H9 (cell line): ENCODE results near the gene KRT1. TPM values are rescaled to one million over a fixed set of nuclear protein-coding genes. Genes with fewer than 3 reads are reported as not detected.

ENCODE experiments used
- DNase-seq: peaks from one replicate; pipeline ENCODE4 v3.0.0-alpha.2; 2017
- H2AFZ ChIP-seq: one replicate; pipeline ENCODE4 v1.6.1; 2013; ENCODE audit warnings: mild to moderate bottlenecking, low read length, control low read depth, moderate library complexity
- H2AK5ac ChIP-seq: 2 replicates; pipeline ENCODE4 v1.6.1; 2013; ENCODE audit warnings: low read length, control low read depth, mixed read lengths; ENCODE audit not compliant: insufficient read length
- H2BK120ac ChIP-seq: one replicate; pipeline ENCODE4 v1.6.1; 2013; ENCODE audit warnings: low read depth, mild to moderate bottlenecking, low read length, control low read depth, inconsistent platforms; ENCODE audit not compliant: poor library complexity, severe bottlenecking
- H2BK12ac ChIP-seq: 2 replicates; pipeline ENCODE4 v1.6.1; 2013; ENCODE audit warnings: low read length, control low read depth, mixed read lengths, low read depth; ENCODE audit not compliant: insufficient read length
- H2BK15ac ChIP-seq: 2 replicates; pipeline ENCODE4 v1.6.1; 2013; ENCODE audit warnings: low read depth, low read length, control low read depth
- H2BK20ac ChIP-seq: one replicate; pipeline ENCODE4 v1.6.1; 2013; ENCODE audit warnings: low read depth, mild to moderate bottlenecking, low read length, control low read depth, inconsistent platforms; ENCODE audit not compliant: poor library complexity, severe bottlenecking
- H2BK5ac ChIP-seq: 2 replicates; pipeline ENCODE4 v1.6.1; 2013; ENCODE audit warnings: low read length, control low read depth, mixed read lengths; ENCODE audit not compliant: insufficient read length
- H3K14ac ChIP-seq: 2 replicates; pipeline ENCODE4 v1.6.1; 2013; ENCODE audit warnings: low read length, control low read depth; ENCODE audit not compliant: insufficient read depth
- H3K18ac ChIP-seq: 2 replicates; pipeline ENCODE4 v1.6.1; 2013; ENCODE audit warnings: low read depth, mild to moderate bottlenecking, mixed read lengths, low read length, control low read depth; ENCODE audit not compliant: insufficient read length
- H3K23ac ChIP-seq: 2 replicates; pipeline ENCODE4 v1.6.1; 2013; ENCODE audit warnings: low read length, control low read depth, mixed read lengths, low read depth; ENCODE audit not compliant: insufficient read length
- H3K23me2 ChIP-seq: 2 replicates; pipeline ENCODE4 v1.6.1; 2013; ENCODE audit warnings: low read depth, mild to moderate bottlenecking, mixed read lengths, low read length, control low read depth; ENCODE audit not compliant: insufficient read length, poor library complexity, severe bottlenecking
- H3K27ac ChIP-seq: 2 replicates; pipeline ENCODE4 v1.5.1; 2013; ENCODE audit warnings: low read length, control low read depth, mixed read lengths, low read depth; ENCODE audit not compliant: insufficient read length
- H3K27me3 ChIP-seq: 2 replicates; pipeline ENCODE4 v1.6.1; 2013; ENCODE audit warnings: low read length, control low read depth, inconsistent platforms; ENCODE audit not compliant: insufficient read depth
- H3K4ac ChIP-seq: 2 replicates; pipeline ENCODE4 v1.6.1; 2013; ENCODE audit warnings: low read depth, mild to moderate bottlenecking, control low read depth, inconsistent platforms, low read length, moderate library complexity
- H3K4me1 ChIP-seq: 2 replicates; pipeline ENCODE4 v1.6.1; 2013; ENCODE audit warnings: low read length, control low read depth, inconsistent platforms; ENCODE audit not compliant: insufficient read depth
- H3K4me2 ChIP-seq: 2 replicates; pipeline ENCODE4 v1.6.1; 2013; ENCODE audit warnings: low read length, control low read depth, mixed read lengths; ENCODE audit not compliant: insufficient read length, insufficient read depth
- H3K56ac ChIP-seq: 2 replicates; pipeline ENCODE4 v1.6.1; 2013; ENCODE audit warnings: low read depth, mild to moderate bottlenecking, mixed read lengths, low read length, control low read depth; ENCODE audit not compliant: insufficient read length
- H3K79me1 ChIP-seq: 2 replicates; pipeline ENCODE4 v1.6.1; 2013; ENCODE audit warnings: low read depth, mild to moderate bottlenecking, moderate library complexity, low read length, control low read depth, inconsistent platforms; ENCODE audit not compliant: insufficient read depth, poor library complexity, severe bottlenecking
- H3K79me2 ChIP-seq: 2 replicates; pipeline ENCODE4 v1.6.1; 2013; ENCODE audit warnings: low read length, control low read depth, inconsistent platforms; ENCODE audit not compliant: insufficient read depth
- H3K9ac ChIP-seq: 2 replicates; pipeline ENCODE4 v1.6.1; 2013; ENCODE audit warnings: low read length, control low read depth, mixed read lengths; ENCODE audit not compliant: insufficient read length; ENCODE audit errors: extremely low read depth
- H3K9me3 ChIP-seq: one replicate; pipeline ENCODE4 v1.6.1; 2013; ENCODE audit warnings: low read depth, low read length, inconsistent platforms; ENCODE audit not compliant: control insufficient read depth
- H3T11ph ChIP-seq: one replicate; pipeline ENCODE4 v1.6.1; 2013; ENCODE audit warnings: mild to moderate bottlenecking, low read length, control low read depth, inconsistent platforms
- H4K20me1 ChIP-seq: one replicate; pipeline ENCODE4 v1.6.1; 2013; ENCODE audit not compliant: control insufficient read depth, insufficient read length, insufficient read depth
- H4K5ac ChIP-seq: 2 replicates; pipeline ENCODE4 v1.6.1; 2013; ENCODE audit warnings: low read depth, mild to moderate bottlenecking, mixed read lengths, low read length, control low read depth; ENCODE audit not compliant: insufficient read length
- H4K8ac ChIP-seq: replicated peaks from 2 replicates; pipeline ENCODE4 v1.6.1; 2013; ENCODE audit warnings: low read length, control low read depth, mixed read lengths, low read depth; ENCODE audit not compliant: insufficient read length
- H4K91ac ChIP-seq: 2 replicates; pipeline ENCODE4 v1.6.1; 2013; ENCODE audit warnings: low read depth, mild to moderate bottlenecking, moderate library complexity, mixed read lengths, low read length, control low read depth; ENCODE audit not compliant: insufficient read length
- H3K27ac Mint-ChIP-seq, 3 experiments: 2 replicates in 2 of 3; 3 replicates in 1 of 3; pipeline ENCODE4 v1.8.0; 2020 to 2021; ENCODE audit warnings: mixed read lengths in 3 of 3, mild to moderate bottlenecking in 1 of 3, moderate library complexity in 1 of 3
- H3K27me3 Mint-ChIP-seq: 2 replicates; pipeline ENCODE4 v1.8.0; 2021; ENCODE audit warnings: low read depth, mild to moderate bottlenecking, moderate library complexity, mixed read lengths
- H3K36me3 Mint-ChIP-seq, 3 experiments: 2 replicates in 2 of 3; 3 replicates in 1 of 3; pipeline ENCODE4 v1.8.0; 2020 to 2021; ENCODE audit warnings: low read depth in 3 of 3, mixed read lengths in 3 of 3; ENCODE audit not compliant: insufficient read depth in 1 of 3
- H3K4me1 Mint-ChIP-seq, 2 experiments: 2 replicates each; pipeline ENCODE4 v1.8.0; 2020; ENCODE audit warnings: mixed read lengths in 2 of 2
- H3K4me3 Mint-ChIP-seq, 2 experiments: 2 replicates in 1 of 2; 3 replicates in 1 of 2; pipeline ENCODE4 v1.8.0; 2020 to 2021; ENCODE audit warnings: mild to moderate bottlenecking in 2 of 2, mixed read lengths in 2 of 2, moderate library complexity in 1 of 2
- H3K9me3 Mint-ChIP-seq, 2 experiments: 2 replicates in 1 of 2; 3 replicates in 1 of 2; pipeline ENCODE4 v1.8.0; 2020; ENCODE audit warnings: mild to moderate bottlenecking in 2 of 2, mixed read lengths in 2 of 2, moderate library complexity in 1 of 2
- CTCF ChIP-seq: fragments of 200-600 bp; sonication (generic); conservative IDR thresholded peaks from 3 replicates; pipeline ENCODE4 v1.8.0; 2021; ENCODE audit warnings: antibody characterized with exemption, mild to moderate bottlenecking
- WGBS: extraction: QIAGEN DNeasy Blood & Tissue Kit; methylation state at CpG from one replicate; pipeline ENCODE4 v1.1.7; 2013; ENCODE audit warnings: missing lambda C conversion rate, low lambda C conversion rate, mixed read lengths; ENCODE audit not compliant: insufficient read length; ENCODE audit errors: extremely low coverage; 5-methylcytosine and 5-hydroxymethylcytosine counted together
- total RNA-seq: library from RNA; stranded (reverse); gene quantifications from 2 replicates; pipeline ENCODE4 v1.2.1, GENCODE V29; 2021

Gene KRT1
- total RNA-seq, 1 experiment from 2014 or later: not detected

GRCh38 chr12:52676163-52676562, 4.0 kb downstream of the KRT1 start:
- Histone ChIP-seq H2AFZ (no peak overlapping the region), H3K79me1 (no peaks in the 10 kb centered on the region), H3K27ac (no peak overlapping the region), H3K23ac (no peak overlapping the region), H3K9ac (no peak overlapping the region), H2BK12ac (no peak overlapping the region), H4K91ac (no peak overlapping the region), H2BK20ac (no peak overlapping the region), H3K79me2 (no peaks in the 10 kb centered on the region), H3K9me3 (no peaks in the 10 kb centered on the region), H4K8ac (no peak overlapping the region), H4K5ac (no peak overlapping the region), H3K23me2 (no peaks in the 10 kb centered on the region), H3K4ac (no peak overlapping the region), H4K20me1 (no peaks in the 10 kb centered on the region), H3K27me3 (no peaks in the 10 kb centered on the region), H3K14ac (no peak overlapping the region), H3T11ph (no peak overlapping the region), H2BK15ac (no peak overlapping the region), H3K56ac (no peak overlapping the region), H3K4me2 (no peak overlapping the region), H2BK5ac (no peak overlapping the region), H2AK5ac (no peak overlapping the region), H3K4me1 (no peaks in the 10 kb centered on the region), H2BK120ac (no peak overlapping the region), H3K18ac (no peak overlapping the region)
- DNase-seq: no peak
- peaks cover 26% of the 10 kb centered on the region for H3K27me3 Mint-ChIP-seq
- no peak overlapping the region for H3K4me3 Mint-ChIP-seq
- H3K36me3 Mint-ChIP-seq: no peaks in the 10 kb centered on the region
- H3K4me1 Mint-ChIP-seq: no peaks in the 10 kb centered on the region
- no peaks in the 10 kb centered on the region for H3K9me3 Mint-ChIP-seq
- H3K27ac Mint-ChIP-seq: no peak overlapping the region
- no CpG with 5 or more reads among the region's 7 CpGs for WGBS
- no peak for TF ChIP-seq CTCF
